HG03354 (cell line): Measurements from ENCODE around the gene ACTG2.
"Not testable (repeated sequence)": the region's sequence is repeated elsewhere in the genome, so short reads cannot be mapped to it uniquely, and the experiment has no call there.

Experiments
- ATAC-seq: cut with Tn5 transposase; IDR thresholded peaks from one replicate; pipeline ENCODE4 v1.9.1; 2021; ENCODE audit warnings: mild to moderate bottlenecking; ENCODE audit not compliant: unreplicated experiment, poor library complexity, severe bottlenecking

ACTG2 gene

DNA sequence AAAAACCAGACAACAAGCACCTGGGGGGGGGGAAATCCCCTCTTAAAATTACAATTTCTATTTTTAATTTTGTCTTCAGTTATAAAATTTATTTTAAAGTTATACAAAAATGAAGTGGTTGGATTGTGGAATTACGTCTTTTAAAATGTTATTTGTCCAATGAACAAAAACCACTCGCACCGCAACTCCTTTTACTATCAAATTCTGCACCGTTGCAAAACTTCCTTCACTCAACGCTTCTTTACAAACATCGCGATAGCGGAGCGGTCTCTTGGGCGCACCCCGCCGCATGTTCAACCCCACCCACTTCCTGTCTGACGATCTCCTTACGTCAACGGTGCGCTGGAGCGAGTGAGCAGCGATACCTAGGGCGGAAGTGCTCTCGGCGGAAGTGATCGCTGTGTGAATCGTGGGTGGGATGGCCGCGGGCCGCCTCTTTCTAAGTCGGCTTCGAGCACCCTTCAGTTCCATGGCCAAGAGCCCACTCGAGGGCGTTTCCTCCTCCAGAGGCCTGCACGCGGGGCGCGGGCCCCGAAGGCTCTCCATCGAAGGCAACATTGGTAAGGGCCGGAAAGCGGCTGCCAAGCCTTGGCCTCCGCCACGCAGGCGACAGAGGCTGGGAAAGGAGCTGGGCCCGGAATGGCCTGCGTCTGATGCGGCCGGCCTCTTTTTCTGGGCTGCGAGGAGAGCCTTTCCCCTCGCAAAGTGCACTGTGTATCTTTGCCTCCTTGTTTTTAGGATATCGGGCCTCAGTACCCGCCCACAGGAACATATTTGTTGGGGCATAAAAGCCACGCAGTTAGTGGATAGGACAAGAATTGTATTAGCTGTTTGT is 33.9 kb downstream of the ACTG2 start, which contains the start of gene DGUOK:
Gene DGUOK (plus strand): TSS at position 388 of the 835 bp plus-strand sequence. CDS start 31 bp downstream, at position 419.
- ATAC-seq = peak; percentile 100

DNA sequence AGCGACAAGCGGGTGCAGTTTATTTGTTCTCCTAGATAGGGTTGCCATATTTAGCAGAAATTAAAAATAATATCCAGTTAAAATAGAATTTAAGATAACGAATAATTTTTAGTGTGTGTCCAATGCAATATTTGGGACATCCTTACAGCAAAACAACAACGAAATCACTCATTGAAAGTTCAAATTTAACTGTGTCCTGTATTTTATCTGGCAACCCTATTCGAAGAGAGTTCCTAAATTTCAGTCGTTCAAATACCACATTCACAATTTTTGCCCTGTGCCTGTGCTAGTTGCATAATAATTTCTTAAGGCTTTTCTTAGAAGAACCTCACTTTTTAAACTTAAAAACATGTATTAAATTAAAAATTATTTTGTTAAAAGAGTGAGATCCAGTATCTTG is 34.5 kb downstream of the ACTG2 start:
- no peak for ATAC-seq

DNA sequence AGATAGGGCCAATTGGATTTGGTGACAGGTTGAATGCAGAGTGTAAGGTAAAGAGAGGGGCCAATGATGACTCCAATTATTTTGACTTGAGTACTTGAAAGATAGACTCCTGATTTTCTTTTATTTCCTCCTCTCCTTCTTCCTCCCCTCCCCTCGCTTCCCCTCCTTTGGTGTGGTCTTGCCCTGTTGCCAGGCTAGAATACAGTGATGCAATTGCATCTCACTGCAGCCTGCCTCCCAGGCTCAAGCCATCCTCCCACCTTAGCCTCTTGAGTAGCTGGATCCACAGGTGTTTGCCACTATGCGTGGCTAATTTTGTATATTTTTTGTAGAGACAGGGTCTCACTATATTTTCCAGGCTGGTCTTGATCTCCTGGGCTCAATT is 36.1 kb downstream of the ACTG2 start:
- no peak for ATAC-seq

DNA sequence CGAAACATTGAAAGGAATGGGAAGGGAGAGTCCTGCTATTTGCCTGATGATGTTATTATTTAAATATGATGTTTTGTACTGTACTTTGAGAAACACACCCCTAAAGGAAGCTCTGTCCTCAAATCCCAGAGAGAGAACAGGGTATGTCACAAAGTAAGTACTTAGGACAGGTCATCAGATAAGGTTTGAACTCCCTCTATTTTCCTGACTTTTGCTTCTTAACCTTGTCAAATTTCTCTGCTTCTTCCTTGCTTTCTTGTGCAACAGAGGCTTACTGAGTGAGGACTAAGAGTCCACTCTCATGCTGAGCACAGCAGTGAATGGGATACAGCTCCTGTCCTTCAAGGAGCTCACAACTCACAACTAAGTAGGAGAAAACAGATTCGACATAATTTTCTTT is 37.6 kb downstream of the ACTG2 start:
- no peak for ATAC-seq

DNA sequence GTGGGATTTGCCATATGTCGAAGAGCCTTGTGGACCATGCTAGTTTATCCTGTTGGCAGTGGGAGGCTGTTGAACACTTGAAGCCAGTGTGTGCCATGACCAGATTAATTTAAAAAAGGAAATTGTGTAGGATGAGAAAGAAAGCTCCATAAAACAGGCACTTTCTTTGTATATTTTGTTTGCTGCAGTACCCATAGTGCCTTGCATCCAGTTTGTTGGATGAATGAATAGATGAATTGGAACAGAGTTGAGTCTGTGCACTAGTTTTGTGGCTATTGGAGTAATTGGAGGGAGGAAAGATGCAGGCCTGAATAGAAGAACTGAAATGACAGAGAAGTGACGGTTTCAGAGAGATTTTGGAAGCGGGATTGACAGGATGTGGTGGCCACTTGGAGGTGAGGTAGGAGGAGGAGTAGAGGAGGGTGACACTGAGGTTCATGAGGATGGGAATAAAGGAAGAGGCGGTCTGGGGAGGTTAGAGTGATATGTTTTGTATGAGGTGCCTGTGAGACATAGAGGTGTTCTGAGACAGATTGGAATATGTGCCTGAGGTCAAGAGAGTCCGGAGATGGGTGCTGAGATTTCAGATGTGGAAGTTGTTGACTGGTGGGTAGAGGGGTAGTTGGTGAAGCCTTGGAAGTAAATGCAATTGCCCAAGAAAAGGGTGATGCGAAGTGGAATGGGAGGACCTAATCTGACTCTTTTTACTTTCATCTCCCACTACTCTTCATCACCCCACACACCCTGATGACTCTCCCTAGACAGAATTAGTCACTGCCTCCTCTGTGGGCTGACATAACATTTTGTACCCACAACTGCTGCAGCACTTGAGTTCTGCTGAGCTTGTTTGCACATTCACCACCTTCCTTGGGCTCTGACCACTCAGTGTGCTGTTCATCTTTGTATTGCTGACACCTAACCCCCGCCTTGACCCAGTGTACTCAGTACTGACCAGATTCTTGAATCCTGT is 39.0 kb downstream of the ACTG2 start:
- ATAC-seq = no peak

DNA sequence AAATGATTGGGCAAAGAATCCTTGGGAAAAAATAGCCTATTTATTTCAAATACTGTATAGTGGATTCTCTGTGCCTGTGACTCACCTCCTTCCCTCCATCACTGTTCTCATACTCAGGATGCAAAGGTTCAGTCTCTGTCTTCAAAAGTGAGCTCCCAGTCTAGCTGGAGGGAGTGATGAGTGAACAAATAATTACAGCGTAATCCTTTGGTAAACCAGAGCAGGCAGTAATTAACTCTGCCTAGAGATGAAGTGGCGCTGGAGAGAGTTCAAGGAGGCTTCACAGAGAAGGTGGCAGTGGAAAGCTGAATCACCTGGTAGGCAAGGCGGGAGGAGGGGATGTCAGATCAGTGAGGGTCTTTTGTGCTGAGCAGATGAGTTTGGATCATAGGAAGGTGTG is 40.4 kb downstream of the ACTG2 start:
- ATAC-seq = no peak

DNA sequence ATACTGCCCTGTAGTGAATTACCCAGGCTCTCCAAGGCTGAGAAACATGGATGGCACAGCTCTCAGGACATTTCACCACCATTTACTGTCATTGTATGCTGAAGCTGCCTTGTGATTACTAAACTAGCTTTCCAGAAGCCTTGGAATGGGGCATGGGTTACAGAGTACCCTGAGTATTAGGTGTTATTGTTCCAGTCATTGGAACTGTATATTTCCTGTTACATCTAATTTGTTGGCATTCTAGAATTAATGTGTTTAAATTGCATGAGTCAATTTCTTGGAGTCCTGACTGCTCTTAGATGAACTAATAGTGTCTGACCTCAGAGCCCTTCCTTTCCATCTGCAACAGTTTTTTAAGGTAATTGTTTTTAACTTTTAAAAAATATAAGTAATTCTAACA is 42.8 kb downstream of the ACTG2 start:
- ATAC-seq = no peak

DNA sequence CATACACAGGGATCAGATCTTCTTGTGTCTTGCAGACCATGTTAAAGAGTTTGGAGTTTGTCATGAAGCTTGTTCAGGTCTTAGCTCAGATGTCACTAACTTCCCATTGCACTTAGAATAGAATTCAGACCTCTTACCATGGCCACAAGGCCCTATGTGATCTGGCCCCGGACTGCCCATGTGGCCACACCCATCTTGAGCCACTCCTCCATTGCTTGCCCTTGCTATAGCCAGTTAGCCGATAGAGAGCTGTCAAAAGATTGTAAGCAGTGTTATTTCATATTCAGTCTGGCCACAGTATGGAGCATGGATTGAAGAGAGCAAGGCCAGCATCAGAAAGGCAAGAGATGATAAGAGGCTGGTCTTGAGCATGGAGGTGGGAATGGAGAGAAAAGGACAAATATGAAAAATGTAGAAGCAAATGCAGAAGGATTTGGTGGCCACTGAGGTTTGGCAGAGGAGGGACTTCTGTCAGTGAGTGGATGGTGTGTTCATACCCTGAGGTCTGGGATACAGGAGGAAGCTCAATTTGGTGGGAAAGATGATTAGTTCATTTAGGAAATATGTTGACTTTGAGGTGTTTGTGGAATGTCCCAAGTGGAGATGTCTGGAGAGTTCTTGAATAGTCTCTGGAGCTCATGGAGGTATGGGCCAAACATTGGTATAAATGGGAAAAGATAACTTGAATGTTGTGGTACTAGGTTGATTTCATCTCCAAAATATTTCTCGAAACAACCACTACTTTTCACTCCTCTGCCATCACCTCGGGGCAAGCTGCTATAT is 44.5 kb downstream of the ACTG2 start:
- no peak for ATAC-seq

DNA sequence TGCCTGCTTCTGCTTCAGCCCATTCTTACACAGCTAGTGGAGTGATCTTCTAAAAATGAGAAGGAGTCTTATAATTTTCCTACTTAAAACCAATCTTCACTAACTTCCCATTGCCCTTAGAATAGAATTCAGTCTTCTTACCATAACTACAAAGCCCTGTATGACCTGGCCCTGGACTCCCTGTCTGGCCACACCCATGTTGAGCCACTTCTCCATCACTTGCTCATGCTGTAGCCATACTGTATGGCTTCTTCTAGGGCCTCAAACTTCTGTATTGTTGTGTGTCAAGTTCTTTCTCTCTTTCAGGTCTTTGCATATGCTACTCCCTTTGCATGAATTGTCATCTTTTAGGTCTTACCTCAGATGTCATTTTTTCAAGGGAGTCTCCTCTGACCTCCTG is 45.1 kb downstream of the ACTG2 start:
- ATAC-seq = no peak

DNA sequence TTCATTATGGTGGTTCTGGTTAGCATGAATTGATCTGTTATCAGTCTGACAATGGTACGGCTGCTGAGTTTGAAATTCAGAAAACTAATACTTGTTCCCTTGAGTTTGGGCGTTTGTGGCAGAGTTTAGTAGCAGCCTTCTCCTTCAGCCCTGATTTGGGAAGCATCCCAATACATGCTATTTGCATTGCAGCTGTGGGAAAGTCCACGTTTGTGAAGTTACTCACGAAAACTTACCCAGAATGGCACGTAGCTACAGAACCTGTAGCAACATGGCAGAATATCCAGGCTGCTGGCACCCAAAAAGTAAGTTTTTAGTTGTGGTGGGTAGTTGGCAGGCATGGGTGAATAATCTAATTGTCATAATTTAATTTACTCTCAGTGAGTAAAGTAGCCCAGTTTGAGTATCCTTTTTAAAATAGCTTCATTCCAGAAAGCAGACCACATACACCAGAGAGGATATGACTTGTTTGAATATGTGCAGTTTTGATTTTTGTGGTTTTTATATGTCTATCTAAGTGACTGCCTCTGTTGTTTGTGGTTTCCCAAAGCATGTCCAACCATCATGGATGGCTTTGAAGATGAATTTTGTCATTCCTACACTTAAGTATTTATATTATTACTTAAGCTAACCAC is 46.0 kb downstream of the ACTG2 start:
- no peak for ATAC-seq

DNA sequence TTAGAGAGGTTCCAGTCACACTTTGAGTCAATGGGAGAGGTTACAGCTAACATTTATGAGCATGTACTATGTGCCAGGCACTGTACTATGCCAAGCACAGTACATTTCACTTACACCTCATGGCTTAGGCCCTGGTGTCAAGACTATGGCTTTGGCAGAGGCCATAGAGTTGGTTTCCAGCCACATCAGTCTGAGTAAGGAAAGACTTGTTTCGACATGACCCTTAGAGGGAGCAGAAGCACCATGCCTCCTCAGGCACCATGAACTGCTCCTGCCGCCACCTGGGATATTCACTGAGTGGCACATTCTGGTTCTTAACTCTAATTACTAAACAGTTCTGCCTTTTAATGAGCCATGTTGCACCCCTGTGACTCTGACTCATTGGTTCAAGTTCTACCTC is 46.6 kb downstream of the ACTG2 start:
- no peak for ATAC-seq

DNA sequence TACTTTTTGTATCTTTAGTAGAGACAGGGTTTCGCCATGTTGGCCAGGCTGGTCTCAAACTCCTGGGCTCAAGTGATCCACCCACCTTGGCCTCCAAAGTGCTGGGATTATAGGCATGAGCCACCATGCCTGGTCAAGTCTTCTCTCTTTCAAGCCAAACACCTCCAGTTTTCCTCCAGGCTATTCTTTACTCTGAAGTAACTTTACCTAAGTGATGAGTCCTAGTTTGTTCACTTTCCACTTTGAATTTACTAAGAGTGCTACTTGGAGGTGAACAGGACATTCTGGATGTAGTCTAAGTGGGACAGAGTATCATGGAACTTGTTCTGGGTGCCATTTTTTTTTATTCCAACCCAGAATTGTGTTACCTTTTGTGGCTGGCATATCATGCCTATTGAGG is 47.3 kb downstream of the ACTG2 start:
- ATAC-seq = not testable (repeated sequence)

DNA sequence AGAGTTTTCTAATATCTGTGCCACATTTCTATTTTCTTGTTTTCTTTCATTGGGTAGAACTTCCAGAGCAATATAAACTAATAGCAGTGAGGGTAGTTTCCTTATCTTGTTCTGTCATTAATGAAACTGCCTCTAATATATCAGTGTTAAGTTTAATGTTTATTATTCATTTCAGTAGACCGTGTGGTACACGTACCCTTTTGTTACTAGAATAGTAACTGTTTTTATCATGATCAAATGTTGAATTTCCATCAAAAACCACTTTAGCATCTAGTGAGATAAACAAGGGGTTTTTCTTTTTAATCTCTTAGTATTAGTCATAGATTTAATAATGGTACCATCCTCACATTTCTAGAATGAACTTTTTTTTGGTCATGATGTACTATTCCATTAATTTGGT is 49.9 kb downstream of the ACTG2 start:
- no peak for ATAC-seq

DNA sequence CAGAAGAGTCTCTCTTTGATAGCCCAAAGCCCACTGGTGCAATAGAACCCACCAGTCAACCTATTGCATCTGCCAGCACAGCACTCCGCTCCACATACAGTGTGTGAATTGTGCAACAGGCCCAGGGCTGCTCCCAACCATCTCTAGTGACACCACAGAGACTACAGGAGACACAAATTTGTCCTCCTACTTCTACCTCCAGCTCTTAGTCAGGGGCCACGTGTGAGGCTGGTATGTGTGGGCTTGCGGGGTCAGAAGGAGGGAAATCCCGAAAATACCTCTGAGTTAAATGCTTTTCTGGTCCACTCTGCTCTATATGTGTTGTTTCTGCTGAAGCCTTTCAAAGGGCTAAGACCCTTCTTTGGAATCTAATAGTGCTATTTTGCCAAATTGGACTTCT is 51.9 kb downstream of the ACTG2 start:
- ATAC-seq = no peak

DNA sequence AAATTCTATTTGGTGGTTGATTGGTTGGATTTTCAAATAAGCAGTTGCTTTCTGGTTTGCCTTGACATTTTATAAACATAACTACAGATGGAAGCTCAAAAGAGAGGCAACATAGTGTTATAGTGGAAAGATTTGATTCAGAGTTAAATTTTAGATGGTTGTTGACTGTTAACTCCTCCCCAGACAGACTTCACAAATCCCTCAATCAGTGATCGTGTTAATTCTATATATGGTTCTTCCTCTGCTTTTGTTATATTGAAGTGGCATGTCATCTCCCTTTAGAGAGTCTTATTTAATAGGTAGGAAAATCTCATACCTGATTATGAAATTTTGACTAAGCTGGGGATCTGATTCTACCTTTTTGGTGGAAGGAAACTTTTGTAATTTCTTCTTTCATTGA is 53.4 kb downstream of the ACTG2 start:
- ATAC-seq = no peak

DNA sequence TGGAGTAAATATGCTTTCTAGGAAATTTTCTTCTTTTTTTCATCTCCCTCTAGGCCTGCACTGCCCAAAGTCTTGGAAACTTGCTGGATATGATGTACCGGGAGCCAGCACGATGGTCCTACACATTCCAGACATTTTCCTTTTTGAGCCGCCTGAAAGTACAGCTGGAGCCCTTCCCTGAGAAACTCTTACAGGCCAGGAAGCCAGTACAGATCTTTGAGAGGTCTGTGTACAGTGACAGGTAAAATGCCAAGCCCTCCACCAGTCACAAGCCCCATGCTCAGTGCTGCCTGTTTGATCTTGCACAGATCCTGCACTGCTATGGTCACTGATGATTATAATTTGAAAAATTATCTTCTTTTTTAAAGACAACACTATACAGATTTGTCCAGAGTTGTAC is 53.9 kb downstream of the ACTG2 start:
- no peak for ATAC-seq

DNA sequence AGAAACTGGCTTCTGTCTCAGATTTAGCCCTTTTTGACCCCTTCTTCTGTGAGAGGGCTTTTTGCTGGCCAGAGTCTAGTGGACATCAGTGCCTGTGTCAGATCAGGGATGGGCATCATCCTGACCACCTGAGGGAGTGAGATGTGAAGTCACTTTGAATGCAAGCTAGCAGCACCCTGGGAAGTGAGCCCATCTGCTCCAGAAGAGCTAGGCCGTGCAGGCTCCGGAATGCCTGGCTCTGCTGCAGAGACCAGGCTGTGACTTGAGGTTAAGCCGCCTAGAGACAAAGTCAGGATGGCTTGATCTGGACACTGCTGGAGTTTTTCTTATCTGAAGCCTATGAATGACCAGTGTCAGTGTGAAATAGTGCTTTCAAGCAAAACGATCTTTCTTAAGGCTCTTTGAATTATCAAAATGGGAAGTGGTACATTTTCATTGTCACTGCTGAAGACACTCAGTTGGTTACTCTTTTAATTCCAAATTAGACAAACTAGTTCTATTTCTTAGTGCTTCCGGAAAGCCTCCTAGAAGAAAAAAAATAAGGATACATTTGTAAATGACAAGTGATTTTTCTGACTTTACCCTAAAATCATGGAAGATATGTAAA is 54.7 kb downstream of the ACTG2 start:
- ATAC-seq = no peak

DNA sequence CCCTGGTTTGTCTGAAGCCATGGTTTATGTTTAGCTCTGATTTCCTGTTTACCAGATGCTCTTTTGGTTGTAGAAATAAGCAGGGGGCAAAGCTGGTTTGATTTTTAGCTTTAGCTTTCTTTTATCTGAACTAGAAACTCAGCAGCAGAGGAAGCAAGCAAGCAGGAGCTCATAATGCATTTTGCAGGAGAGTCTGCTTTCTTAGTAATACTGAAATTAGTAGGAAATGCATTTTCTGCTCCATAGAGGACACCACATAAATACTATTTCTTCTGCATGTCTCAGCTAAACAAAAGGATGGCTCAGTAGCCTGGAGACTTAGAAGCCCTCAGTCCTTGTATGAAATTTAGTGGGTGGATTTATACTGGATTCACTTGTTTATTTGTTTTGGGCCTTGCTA is 57.0 kb downstream of the ACTG2 start:
- no peak for ATAC-seq
